Activated CD8-positive, alpha-beta T cell treated with anti-CD3 and anti-CD28 coated beads, Interleukin-2, amount 10 ng/mL, durations not matched to agents 7 days and 5 days (primary cell): ENCODE data around the gene PGC. TPM values are rescaled to one million over a fixed set of nuclear protein-coding genes. Genes with fewer than 3 reads are reported as not detected.
A peak's percentile ranks its signal among the peaks of the same experiment; 100 is the strongest.

Experiments used
- ATAC-seq: fragments of 150-1000 bp; cut with Tn5 transposase; one replicate; pipeline ENCODE4 v1.10.0; 2021; ENCODE audit warnings: moderate library complexity
- CTCF ChIA-PET: fragments of 350-600 bp; sonication (Branson Sonifier 250); formaldehyde crosslinking; loops from one replicate; lab custom pipeline; 2021; ENCODE audit warnings: antibody characterized with exemption; lab: Charles Lee
- POLR2A ChIA-PET: fragments of 350-600 bp; sonication (Branson Sonifier 250); formaldehyde crosslinking; loops from one replicate; lab custom pipeline; 2021; ENCODE audit warnings: antibody characterized with exemption; lab: Charles Lee
- DNase-seq: peaks from one replicate; pipeline ENCODE4 v3.0.0-alpha.2; 2020
- H3K27ac Mint-ChIP-seq: one replicate; pipeline ENCODE4 v1.8.0; 2021; ENCODE audit warnings: mild to moderate bottlenecking, mixed read lengths
- H3K27me3 Mint-ChIP-seq: one replicate; pipeline ENCODE4 v1.8.0; 2021; ENCODE audit warnings: low read depth, mixed read lengths
- H3K36me3 Mint-ChIP-seq: one replicate; pipeline ENCODE4 v1.8.0; 2021; ENCODE audit warnings: low read depth, mixed read lengths
- H3K4me1 Mint-ChIP-seq: one replicate; pipeline ENCODE4 v1.8.0; 2021; ENCODE audit warnings: low read depth, mixed read lengths
- H3K4me3 Mint-ChIP-seq: one replicate; pipeline ENCODE4 v1.8.0; 2021; ENCODE audit warnings: mild to moderate bottlenecking, mixed read lengths
- H3K9me3 Mint-ChIP-seq: one replicate; pipeline ENCODE4 v1.8.0; 2022; ENCODE audit warnings: mixed read lengths; ENCODE audit not compliant: insufficient read depth
- total RNA-seq, 2 experiments: library from RNA; stranded (reverse); gene quantifications; one replicate each; pipeline ENCODE4 v1.2.3, GENCODE V29; 2021

The PGC gene
- total RNA-seq, 2 experiments from 2014 or later, result not detected

DNA sequence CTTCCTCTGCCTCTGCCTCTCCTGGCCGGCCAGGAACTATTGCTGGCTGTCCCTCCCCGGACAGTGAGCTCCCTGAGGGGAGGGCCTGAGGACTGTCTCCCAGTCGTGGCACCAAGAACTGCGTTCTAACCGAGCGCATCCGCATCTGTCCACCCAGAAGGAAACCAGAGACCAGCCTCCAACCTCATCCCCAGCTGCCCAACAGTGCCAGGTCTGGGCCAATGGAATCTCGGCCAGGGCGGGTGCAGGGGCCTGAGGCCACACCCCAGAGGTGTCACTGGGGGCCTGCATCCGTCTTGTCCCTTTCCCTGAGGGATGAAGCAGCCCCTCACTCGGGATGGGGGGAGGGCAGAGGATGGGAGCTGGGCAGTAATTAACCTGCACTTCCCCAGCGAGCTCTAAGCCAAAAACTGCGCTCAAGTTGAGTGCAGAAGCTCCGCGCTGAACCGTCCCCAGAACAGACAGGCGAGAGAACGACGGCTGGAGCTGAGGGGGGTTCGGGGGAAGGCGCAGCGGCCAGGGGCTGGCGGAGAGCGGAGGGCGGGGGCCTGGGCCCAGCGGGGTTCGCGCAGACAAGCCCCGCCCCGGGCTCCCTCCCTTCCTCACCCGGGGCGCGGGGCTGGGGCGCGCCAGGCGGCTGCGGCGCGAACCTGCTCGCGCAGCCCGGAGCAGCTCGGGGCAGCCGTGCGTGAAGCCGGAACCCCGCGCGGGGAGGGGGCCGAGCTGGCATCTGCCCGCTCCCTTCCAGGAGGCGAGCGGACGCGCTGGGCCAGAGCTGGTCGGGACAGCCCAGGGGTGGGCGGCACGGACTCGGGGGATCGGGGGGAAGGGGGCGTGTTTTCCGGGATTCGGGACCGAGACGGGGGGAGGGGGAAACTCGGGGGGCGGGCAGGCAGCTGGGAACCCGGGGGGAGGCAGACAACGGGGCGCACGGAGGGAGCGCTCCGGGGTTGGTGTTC is 13.2 kb downstream of the PGC start:
- Mint-ChIP-seq H3K27ac (peak overlapping the region; percentile 81), H3K9me3 (no peaks in the 10 kb centered on the region), H3K36me3 (peaks cover 3% of the 10 kb centered on the region), H3K4me1 (peaks cover 47% of the 10 kb centered on the region), H3K4me3 (peak overlapping the region; percentile 81), H3K27me3 (no peaks in the 10 kb centered on the region)
- ChIA-PET CTCF (interaction anchor here (0.8 to 4.2 kb wide), 18 partner anchors 10 to 481 kb away, joined by 3 to 59 read pairs (median 6); partner anchors contain the start of genes BYSL, MED20, PRICKLE4 and TAF8), POLR2A (interaction anchor here (0.6 to 2.8 kb wide), 7 partner anchors 18 to 690 kb away, joined by 3 to 19 read pairs (median 3); partner anchors contain the start of genes TAF8 and TOMM6)
- DNase-seq, result peak; percentile 74
- peak; percentile 72 for ATAC-seq

DNA sequence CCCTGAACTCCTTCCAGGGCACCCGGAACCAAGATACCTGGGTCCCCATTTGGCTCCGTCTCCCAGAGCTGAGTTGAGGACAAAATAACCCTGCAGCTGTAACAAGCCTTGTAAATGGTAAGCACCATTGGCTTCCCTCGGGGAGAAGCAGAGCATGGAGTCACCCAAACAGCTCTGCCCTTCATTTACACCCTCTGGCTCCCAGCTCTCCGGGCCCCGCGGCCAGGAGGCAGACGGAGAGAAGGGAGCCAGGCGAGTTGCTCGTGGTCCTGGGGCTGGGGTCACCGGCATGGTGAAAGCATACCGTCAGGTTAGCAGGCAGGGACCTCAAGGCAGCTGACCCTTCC is 13.9 kb downstream of the PGC start:
- H3K27ac Mint-ChIP-seq, result peak overlapping the region; percentile 68

DNA sequence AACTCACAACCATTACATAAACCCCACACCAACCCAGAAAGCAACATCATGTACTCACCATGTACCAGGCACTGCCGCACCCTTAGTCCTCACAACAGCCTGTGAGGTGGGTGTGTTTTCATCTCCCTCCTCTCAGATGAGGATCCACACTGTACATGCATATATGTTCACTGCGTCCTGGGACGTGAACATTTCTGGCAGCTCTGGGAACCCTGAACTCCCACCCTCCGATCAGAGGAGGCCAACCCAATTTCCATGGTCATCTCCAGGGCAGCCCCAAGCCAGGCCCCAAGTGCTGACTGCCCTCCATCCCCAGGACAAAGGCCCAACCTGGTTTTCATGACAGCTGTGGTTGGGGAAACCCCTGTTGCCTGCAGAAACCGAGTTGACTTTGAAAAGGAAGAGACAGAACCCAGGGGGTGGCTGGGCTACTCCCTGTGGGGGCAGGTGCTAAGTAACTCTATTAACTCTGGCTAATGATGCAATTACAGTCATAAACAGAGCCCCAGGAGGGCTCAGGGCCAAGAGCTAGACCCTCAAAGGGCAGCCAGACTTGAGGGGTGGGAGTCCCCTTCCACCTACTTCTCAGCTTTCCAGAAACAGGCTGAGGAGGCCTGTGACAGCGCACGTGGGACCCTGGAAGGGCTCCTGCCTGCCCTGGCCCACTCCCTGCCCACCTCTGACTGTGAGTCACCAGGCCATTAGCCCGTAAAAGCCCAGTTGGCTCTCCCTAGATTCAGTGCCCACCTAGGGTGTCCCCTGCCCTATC is 14.4 kb downstream of the PGC start:
- no peaks in the 10 kb centered on the region for H3K9me3 Mint-ChIP-seq
- peak; percentile 23 for ATAC-seq
- no peaks in the 10 kb centered on the region for H3K27me3 Mint-ChIP-seq
- ChIA-PET CTCF (interaction anchor here (0.8 to 4.2 kb wide), 10 partner anchors 9 to 482 kb away, joined by 3 to 59 read pairs (median 10); partner anchors contain the start of genes PRICKLE4 and TOMM6), POLR2A (interaction anchor here (1.1 to 2.8 kb wide), 3 partner anchors 27 to 318 kb away, joined by 3 to 19 read pairs (median 14); partner anchors contain the start of genes TAF8 and TOMM6)
- peaks cover 3% of the 10 kb centered on the region for H3K36me3 Mint-ChIP-seq
- H3K4me1 Mint-ChIP-seq, result peaks cover 48% of the 10 kb centered on the region
- H3K4me3 Mint-ChIP-seq, result peak overlapping the region; percentile 81
- peak overlapping the region; percentile 68 for H3K27ac Mint-ChIP-seq
- DNase-seq, result peak; percentile 72

More for the DNA sequence above, 13.9 kb downstream of the PGC start:
- no peaks in the 10 kb centered on the region for H3K9me3 Mint-ChIP-seq
- no peak for DNase-seq
- ChIA-PET CTCF (interaction anchor here (0.8 to 4.2 kb wide), 13 partner anchors 9 to 481 kb away, joined by 3 to 59 read pairs (median 9); partner anchors contain the start of genes PRICKLE4 and TOMM6), POLR2A (interaction anchor here (0.6 to 2.8 kb wide), 5 partner anchors 17 to 690 kb away, joined by 3 to 19 read pairs (median 11); partner anchors contain the start of genes TAF8 and TOMM6)
- H3K4me1 Mint-ChIP-seq, result peaks cover 48% of the 10 kb centered on the region
- peaks cover 3% of the 10 kb centered on the region for H3K36me3 Mint-ChIP-seq
- ATAC-seq, result no peak
- H3K4me3 Mint-ChIP-seq, result peak overlapping the region; percentile 81
- no peaks in the 10 kb centered on the region for H3K27me3 Mint-ChIP-seq

DNA sequence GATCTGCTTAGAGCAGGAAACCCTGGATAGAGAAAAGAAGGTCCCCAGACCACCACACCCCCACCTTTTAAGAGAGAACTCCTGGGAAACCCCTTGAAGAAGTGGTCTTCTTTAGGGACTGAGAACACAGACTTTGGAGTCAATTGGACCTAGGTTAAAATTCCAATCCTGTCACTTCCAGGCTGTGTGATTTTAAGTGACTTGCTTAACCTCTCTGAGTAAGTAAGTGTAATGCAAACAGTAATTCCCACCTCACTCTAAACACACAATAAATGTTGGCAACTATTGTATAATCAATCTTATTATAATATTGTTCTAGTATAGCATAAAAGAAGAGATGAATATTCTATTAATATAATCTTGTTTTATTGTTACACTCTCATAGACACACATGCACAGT is 15.0 kb downstream of the PGC start:
- Mint-ChIP-seq H3K9me3 (no peaks in the 10 kb centered on the region), H3K36me3 (peaks cover 3% of the 10 kb centered on the region)

DNA sequence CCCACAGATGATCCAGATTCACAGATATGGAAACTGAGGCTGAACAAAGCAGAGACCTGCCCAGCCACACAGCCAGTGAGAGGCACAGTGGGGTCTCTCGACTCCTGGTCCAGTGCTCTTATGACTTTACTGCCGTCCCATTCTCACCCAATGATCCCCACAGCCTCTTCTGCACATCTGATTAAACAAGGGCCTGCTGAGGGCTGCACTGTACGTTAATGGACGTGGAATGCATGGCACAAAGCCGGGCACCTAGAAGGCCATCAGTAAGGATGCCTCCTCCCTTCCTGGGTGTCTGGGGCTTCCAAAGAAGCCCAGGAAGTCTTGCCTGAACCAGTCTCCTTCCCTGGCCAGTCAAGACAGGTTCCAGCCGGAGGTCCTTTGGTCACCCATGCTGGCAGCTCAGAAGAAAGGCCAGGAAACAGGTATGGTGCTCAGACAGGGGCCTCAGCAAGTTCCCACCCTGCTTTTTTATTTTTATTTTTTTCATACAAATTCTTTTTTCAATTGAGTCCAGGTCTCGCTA is 15.6 kb downstream of the PGC start:
- no peaks in the 10 kb centered on the region for H3K27me3 Mint-ChIP-seq
- no peaks in the 10 kb centered on the region for H3K9me3 Mint-ChIP-seq
- ChIA-PET CTCF (interaction anchor here (3.3 kb wide), 1 partner anchor 15 kb away, joined by 25 read pairs; no protein-coding TSS in a partner anchor), POLR2A (no interaction called here)
- no peak overlapping the region for H3K4me3 Mint-ChIP-seq
- ATAC-seq, result no peak
- H3K36me3 Mint-ChIP-seq, result peaks cover 3% of the 10 kb centered on the region
- H3K4me1 Mint-ChIP-seq, result peaks cover 57% of the 10 kb centered on the region
- H3K27ac Mint-ChIP-seq, result no peak overlapping the region
- DNase-seq, result no peak

More for the DNA sequence above, 15.0 kb downstream of the PGC start:
- Mint-ChIP-seq H3K27ac (peak overlapping the region; percentile 68), H3K4me1 (peaks cover 52% of the 10 kb centered on the region), H3K4me3 (peak overlapping the region; percentile 81), H3K27me3 (no peaks in the 10 kb centered on the region)
- ATAC-seq (no peak), DNase-seq (no peak)
- POLR2A ChIA-PET, result no interaction called here
- CTCF ChIA-PET, result interaction anchor here (2.2 to 4.2 kb wide), 5 partner anchors 8 to 55 kb away, joined by 6 to 59 read pairs (median 25); partner anchors contain the start of gene TOMM6

DNA sequence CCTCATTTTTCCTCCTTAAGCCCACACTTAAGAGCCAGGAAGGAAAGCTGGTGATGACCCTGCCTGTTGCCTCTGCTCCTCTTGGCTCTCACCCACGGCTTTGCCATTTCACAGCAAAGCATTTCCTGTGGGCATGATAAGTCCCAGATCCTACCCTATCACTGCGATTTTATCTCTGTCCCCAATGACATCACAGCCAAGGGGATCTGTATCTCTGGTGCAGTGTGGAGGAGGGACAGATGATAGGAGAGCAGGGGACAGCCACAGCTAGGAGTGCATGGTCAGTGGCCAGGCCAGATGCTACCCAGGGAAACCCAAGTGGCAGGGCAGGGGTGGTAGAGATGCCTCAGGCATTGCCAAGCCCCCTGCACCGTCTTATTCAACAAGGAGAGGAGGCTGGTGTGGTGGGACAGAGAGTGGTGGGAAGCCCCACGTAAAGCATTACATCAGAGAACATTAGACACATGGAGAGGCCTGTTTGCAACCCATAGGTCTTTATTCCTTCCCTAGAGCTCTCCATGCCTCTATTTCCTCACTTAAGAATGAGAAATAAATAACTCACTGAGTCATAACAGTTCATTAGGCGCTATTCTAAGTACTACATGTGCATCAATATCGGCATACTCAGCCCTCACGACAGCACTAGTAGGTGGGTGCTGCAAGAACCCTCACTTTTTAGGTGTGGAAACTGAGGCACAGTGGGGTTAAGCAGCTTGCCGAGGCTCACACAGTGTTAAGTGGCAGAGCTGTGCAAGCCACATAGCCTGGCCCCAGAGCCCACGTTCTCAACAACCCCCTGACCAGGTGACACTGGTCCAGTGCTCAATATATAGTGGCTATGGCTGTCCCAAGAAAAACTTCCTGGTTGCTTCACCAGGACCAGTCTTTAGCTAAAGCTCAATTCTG is 16.4 kb downstream of the PGC start:
- ATAC-seq (no peak), DNase-seq (no peak)
- Mint-ChIP-seq H3K4me3 (no peak overlapping the region), H3K4me1 (peaks cover 52% of the 10 kb centered on the region), H3K27ac (peak overlapping the region; percentile 34), H3K9me3 (no peaks in the 10 kb centered on the region), H3K27me3 (no peaks in the 10 kb centered on the region), H3K36me3 (peaks cover 3% of the 10 kb centered on the region)
- CTCF ChIA-PET, result interaction anchor here (1.1 kb wide), 1 partner anchor 47 kb away, joined by 4 read pairs; no protein-coding TSS in a partner anchor
- POLR2A ChIA-PET, result interaction anchor here (0.9 kb wide), 1 partner anchor 15 kb away, joined by 3 read pairs; no protein-coding TSS in a partner anchor

DNA sequence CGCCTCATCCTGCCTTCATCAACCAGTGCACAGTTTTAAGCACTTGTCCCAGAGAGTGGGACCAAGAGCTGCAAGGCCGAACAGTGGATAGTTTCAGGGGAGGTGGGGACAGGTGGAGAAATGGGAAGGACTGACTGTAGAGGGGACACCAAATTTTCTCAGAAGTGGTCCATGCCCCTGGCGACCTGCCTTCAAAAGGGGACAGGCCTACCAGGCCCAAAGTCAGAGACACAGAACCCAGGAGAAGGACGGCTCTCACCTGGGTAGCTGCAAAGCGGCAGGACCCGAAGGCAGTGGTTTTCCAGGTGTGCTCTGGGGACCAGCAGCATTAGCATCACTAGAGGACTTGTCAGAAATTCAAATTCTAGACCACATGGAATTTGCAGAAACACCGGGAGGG is 17.6 kb downstream of the PGC start:
- no peak for DNase-seq
- CTCF ChIA-PET, result interaction anchor here (1.0 to 1.9 kb wide), 4 partner anchors 10 to 375 kb away, joined by 3 to 5 read pairs (median 3); no protein-coding TSS in a partner anchor

DNA sequence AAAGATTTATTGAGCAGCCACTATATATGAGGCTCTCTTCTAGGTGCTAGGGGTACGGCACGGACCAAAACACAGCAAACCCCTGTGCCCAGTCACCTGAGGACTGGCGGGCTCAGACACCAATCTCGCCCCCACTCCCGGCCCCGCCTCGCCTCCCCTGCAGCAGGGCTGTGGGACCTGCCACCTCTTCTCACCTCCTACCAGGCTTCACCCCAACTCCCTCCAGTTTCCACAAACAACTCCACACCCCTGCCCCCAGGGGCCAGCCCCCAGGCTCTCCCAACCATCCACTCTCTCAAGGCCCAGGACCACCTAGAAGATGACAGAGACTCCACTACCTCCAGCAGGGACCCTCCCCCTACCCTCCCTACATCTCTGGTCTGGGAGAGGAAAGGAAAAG is 18.2 kb downstream of the PGC start:
- Mint-ChIP-seq H3K4me1 (peaks cover 52% of the 10 kb centered on the region), H3K27me3 (no peaks in the 10 kb centered on the region), H3K9me3 (no peaks in the 10 kb centered on the region), H3K36me3 (peaks cover 3% of the 10 kb centered on the region), H3K4me3 (no peak overlapping the region), H3K27ac (peak overlapping the region; percentile 6)
- ATAC-seq, result no peak
- DNase-seq, result no peak
- POLR2A ChIA-PET, result no interaction called here
- CTCF ChIA-PET, result interaction anchor here (1.0 to 1.9 kb wide), 4 partner anchors 9 to 376 kb away, joined by 3 to 5 read pairs (median 3); no protein-coding TSS in a partner anchor

More for the DNA sequence above, 17.6 kb downstream of the PGC start:
- Mint-ChIP-seq H3K9me3 (no peaks in the 10 kb centered on the region), H3K36me3 (peaks cover 3% of the 10 kb centered on the region), H3K4me3 (no peak overlapping the region), H3K4me1 (peaks cover 50% of the 10 kb centered on the region), H3K27me3 (no peaks in the 10 kb centered on the region), H3K27ac (peak overlapping the region; percentile 6)
- POLR2A ChIA-PET, result no interaction called here
- ATAC-seq, result no peak

DNA sequence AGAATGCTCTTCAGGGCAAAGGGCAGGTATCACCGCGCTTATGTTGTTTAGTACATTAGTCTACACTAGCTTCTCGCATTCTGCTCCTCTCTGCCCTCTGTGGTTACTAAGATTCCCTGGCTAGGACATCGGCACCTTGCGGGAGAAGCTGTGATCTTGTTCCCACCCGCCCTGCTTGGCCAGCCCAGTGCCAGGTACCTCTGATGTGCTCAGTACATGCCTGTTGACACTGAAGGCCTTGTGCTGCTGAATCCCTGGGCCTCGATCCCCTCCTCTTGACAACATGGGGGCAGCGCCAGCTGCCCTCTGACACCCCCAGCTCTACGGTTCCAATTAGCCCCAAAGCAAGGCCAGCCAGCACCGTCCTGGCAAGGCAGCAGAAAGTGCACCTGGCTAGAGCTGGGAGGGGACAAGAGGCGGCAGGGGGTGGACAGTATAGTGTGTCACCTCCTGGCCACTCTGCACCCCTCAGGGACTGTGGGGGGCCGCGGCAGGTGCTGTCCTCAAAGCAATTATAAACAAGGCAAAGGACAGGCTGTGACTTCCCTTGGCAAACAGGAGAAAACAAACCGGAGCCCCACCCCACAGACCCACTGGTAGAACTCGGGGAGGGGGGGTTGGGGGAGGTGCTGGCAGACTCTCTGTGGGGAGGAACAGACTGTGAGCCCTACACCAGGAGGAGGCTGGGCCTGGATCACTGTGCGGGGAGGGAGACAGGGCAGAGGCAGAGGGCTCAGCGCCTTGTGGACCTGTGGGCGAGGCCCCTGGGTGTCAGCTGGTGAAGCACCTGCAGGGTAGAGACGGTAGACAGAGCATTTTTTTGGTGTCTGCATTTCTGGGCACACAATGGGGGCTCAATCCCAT is 18.9 kb downstream of the PGC start:
- H3K27me3 Mint-ChIP-seq, result no peaks in the 10 kb centered on the region
- H3K27ac Mint-ChIP-seq, result no peak overlapping the region
- ATAC-seq, result no peak
- H3K36me3 Mint-ChIP-seq, result peaks cover 3% of the 10 kb centered on the region
- ChIA-PET POLR2A (interaction anchor here (1.6 kb wide), 1 partner anchor 10 kb away, joined by 3 read pairs; no protein-coding TSS in a partner anchor), CTCF (interaction anchor here (0.8 to 1.9 kb wide), 4 partner anchors 9 to 376 kb away, joined by 3 to 5 read pairs (median 3); no protein-coding TSS in a partner anchor)
- DNase-seq, result no peak
- H3K9me3 Mint-ChIP-seq, result no peaks in the 10 kb centered on the region
- peaks cover 50% of the 10 kb centered on the region for H3K4me1 Mint-ChIP-seq
- H3K4me3 Mint-ChIP-seq, result no peak overlapping the region
